Stomach (tissue), 9 donors: ENCODE results near the gene ASTN2. TPM values are rescaled to one million over a fixed set of nuclear protein-coding genes. Genes with fewer than 3 reads are reported as not detected.

Source experiments
- DNase-seq, 2 donors: peaks; one replicate each; pipeline versions ENCODE4 v3.0.0 to v3.0.0-alpha.2; 2013 to 2019
- H3K27ac ChIP-seq, 5 donors: fragments of 200-600 bp in 4 of 5; sonication (generic) in 4 of 5; one replicate each; pipeline ENCODE4 v1.5.1; 2013 to 2019; ENCODE audit warnings: mild to moderate bottlenecking in 1 of 5, moderate library complexity in 1 of 5
- H3K27me3 ChIP-seq, 3 donors: fragments of 200-600 bp; sonication (generic); one replicate each; pipeline ENCODE4 v1.5.1; 2017 to 2019; ENCODE audit warnings: mixed run types in 1 of 3
- H3K36me3 ChIP-seq, 4 donors: fragments of 200-600 bp; sonication (generic); 1 replicate in 3 of 4; 2 replicates in 1 of 4; pipeline ENCODE4 v1.5.1; 2016 to 2019
- H3K4me1 ChIP-seq, 4 donors: fragments of 200-600 bp; sonication (generic); one replicate each; pipeline ENCODE4 v1.5.1; 2016 to 2019
- H3K4me3 ChIP-seq, 4 donors: fragments of 200-600 bp; sonication (generic) in 3 of 4; one replicate each; pipeline ENCODE4 v1.5.1; 2016 to 2019; ENCODE audit warnings: mild to moderate bottlenecking in 1 of 4
- H3K9me3 ChIP-seq, 4 donors: fragments of 200-600 bp; sonication (generic); one replicate each; pipeline ENCODE4 v1.5.1; 2016 to 2019
- EP300 ChIP-seq: sonication (generic); formaldehyde crosslinking; IDR thresholded peaks from one replicate; pipeline ENCODE4 v1.6.1; 2017; ENCODE audit warnings: antibody characterized with exemption
- POLR2A ChIP-seq, 4 donors: fragments of 450-650 bp; IDR thresholded peaks; one replicate each; pipeline ENCODE4 v1.6.1; 2016; ENCODE audit warnings: antibody characterized with exemption in 4 of 4, control low read depth in 2 of 4, mild to moderate bottlenecking in 1 of 4, moderate library complexity in 1 of 4
- POLR2AphosphoS5 ChIP-seq, 3 donors: sonication (generic); formaldehyde crosslinking; IDR thresholded peaks; one replicate each; pipeline ENCODE4 v1.6.1; 2016; ENCODE audit warnings: antibody characterized with exemption in 3 of 3
- WGBS, 5 donors: extraction: QIAGEN DNeasy Blood & Tissue Kit in 3 of 5; methylation state at CpG; one replicate each; pipeline versions ENCODE4 v1.1.5 to v1.1.7; 2013 to 2018; 5-methylcytosine and 5-hydroxymethylcytosine counted together
- intact Hi-C: fragments of 100-400 bp; cut with DNase I; formaldehyde crosslinking; loops from one replicate; pipeline ENCODE4 v1.15.1; 2023; ENCODE audit warnings: low total_unique reads
- polyA plus RNA-seq, 3 donors: library from polyadenylated mRNA; stranded (reverse); fragments of 200-250 nt; gene quantifications; one replicate each; pipeline ENCODE4 v1.2.3, GENCODE V29; 2013
- total RNA-seq, 5 donors: library from RNA; depleted of rRNA; stranded (reverse); fragments of >200 nt; gene quantifications; one replicate each; pipeline versions ENCODE4 v1.1.0 to v1.2.3, GENCODE V29; 2014 to 2016
- TF ChIP-seq, protein P1 (sequence below), 7 experiments: fragments of 450-650 bp in 4 of 7; fragments of 200-600 bp in 3 of 7; sonication (generic) in 3 of 7; IDR thresholded peaks; one replicate each; pipeline ENCODE4 v1.5.1; 2016 to 2019; ENCODE audit warnings: antibody characterized with exemption in 7 of 7, control low read depth in 2 of 7, mild to moderate bottlenecking in 1 of 7
- donor health status: healthy with polysubstance abuse.
- donor health status: Bipolar disorder and iron deficiency.
- donor health status: healthy.

The ASTN2 gene
- total and polyA plus RNA-seq, 8 donors = 2.1 to 22.3 (median 4.2) TPM; not detected in 1

DNA sequence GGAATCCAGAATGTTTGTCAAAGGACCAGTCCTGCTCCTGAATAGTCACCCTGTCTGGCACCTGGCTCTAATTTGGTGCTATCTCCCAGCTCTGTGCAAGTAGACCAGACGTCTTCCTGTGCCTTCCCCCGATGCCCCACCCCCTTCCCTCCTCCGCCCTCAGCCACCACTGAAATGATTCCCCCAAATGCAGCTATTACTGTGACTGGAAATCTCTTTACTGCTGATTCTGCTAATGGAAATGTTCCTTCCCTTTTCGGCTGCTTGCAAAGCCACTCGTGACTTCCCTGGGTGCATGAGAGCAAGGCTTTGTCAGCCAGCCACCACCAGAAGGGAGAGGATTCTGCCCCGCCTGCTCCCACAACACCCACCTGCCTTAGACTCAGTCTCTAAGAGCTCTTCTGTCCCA is 11.4 kb downstream of the ASTN2 start:
- no peak overlapping the region for H3K4me3 ChIP-seq
- no peaks in the 10 kb centered on the region for H3K36me3 ChIP-seq
- intact Hi-C loops = no loop called here
- TF ChIP-seq EP300 (no peak), POLR2A (IDR thresholded peaks at IDR 0.05) (no peak), POLR2AphosphoS5 (IDR thresholded peaks at IDR 0.05) (no peak)
- TF ChIP-seq, protein P1, sequence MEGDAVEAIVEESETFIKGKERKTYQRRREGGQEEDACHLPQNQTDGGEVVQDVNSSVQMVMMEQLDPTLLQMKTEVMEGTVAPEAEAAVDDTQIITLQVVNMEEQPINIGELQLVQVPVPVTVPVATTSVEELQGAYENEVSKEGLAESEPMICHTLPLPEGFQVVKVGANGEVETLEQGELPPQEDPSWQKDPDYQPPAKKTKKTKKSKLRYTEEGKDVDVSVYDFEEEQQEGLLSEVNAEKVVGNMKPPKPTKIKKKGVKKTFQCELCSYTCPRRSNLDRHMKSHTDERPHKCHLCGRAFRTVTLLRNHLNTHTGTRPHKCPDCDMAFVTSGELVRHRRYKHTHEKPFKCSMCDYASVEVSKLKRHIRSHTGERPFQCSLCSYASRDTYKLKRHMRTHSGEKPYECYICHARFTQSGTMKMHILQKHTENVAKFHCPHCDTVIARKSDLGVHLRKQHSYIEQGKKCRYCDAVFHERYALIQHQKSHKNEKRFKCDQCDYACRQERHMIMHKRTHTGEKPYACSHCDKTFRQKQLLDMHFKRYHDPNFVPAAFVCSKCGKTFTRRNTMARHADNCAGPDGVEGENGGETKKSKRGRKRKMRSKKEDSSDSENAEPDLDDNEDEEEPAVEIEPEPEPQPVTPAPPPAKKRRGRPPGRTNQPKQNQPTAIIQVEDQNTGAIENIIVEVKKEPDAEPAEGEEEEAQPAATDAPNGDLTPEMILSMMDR (IDR thresholded peaks at IDR 0.05) = no peak
- no peaks in the 10 kb centered on the region for H3K9me3 ChIP-seq
- peaks cover 0 to 36% (median 7%) of the 10 kb centered on the region in 4 donors for H3K4me1 ChIP-seq
- 20 to 53% (median 41%) methylated on average over 5 to 6 of the region's 6 CpGs for WGBS, 5 donors
- H3K27ac ChIP-seq = peak overlapping the region in 1 of 5 donors; percentile 10
- peak in 1 of 2 donors; percentile 2 for DNase-seq
- H3K27me3 ChIP-seq = no peaks in the 10 kb centered on the region

DNA sequence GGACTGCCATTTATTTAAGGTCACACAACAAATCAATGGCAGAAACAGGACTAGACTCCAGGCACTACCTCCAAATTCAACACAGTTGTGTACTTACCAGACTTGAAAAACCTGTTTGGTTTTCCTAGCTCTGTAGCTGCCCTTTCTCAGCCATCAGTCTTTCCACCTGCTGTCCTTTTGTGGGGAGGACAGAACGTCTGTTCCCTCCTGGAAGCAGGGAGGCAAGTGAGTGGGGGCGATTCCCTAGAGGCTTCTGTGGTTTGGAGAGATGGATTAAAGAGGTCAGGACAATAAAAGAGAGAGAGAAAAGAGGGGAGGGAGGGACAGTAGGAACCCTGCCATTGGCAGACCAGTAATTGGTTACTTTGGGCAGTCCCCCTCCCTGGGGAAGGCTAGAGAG is 14.7 kb downstream of the ASTN2 start:
- WGBS, 5 donors = 7 to 19% (median 11%) methylated on average over 2 of the region's 2 CpGs
- peak; percentile 39 to 84 for DNase-seq
- no peaks in the 10 kb centered on the region for H3K9me3 ChIP-seq

DNA sequence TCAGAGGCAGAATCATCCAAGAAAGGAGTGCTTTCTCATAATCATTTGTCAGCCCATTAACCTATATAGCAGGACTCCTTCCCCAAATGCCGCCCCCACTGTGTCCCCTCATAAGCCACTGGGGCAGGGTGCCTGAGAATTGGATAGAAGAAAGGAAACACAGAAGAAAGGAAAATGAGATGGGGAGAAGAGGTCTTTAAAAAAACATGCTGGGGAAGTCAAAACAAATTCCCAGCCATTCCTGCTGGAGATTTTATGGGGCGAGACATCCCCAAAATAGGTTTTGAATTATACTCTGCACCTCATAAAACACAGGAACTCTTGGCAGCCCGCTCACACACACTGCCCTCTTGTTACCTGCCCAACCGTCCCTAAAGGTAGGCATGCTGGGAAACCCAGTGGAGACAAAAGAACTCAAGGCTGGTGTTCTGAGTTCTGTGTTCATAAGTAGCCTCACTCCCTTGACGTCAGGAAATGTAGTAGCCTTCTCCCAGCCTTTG is 19.7 kb downstream of the ASTN2 start:
- DNase-seq = no peak
- intact Hi-C loops = no loop called here
- 76 to 84% (median 79%) methylated on average over 5 of the region's 5 CpGs for WGBS, 5 donors
- H3K36me3 ChIP-seq = no peaks in the 10 kb centered on the region
- TF ChIP-seq POLR2AphosphoS5 (IDR thresholded peaks at IDR 0.05) (no peak), EP300 (no peak), POLR2A (IDR thresholded peaks at IDR 0.05) (no peak)
- TF ChIP-seq, protein P1 (IDR thresholded peaks at IDR 0.05) = no peak
- peaks cover 0 to 12% (median under 1%) of the 10 kb centered on the region in 4 donors for H3K4me1 ChIP-seq
- no peak overlapping the region for H3K4me3 ChIP-seq
- no peak overlapping the region for H3K27ac ChIP-seq
- H3K9me3 ChIP-seq = no peaks in the 10 kb centered on the region
- no peaks in the 10 kb centered on the region for H3K27me3 ChIP-seq

More for the DNA sequence above, 14.7 kb downstream of the ASTN2 start:
- intact Hi-C loops = no loop called here
- Histone ChIP-seq H3K36me3 (no peaks in the 10 kb centered on the region), H3K27me3 (no peaks in the 10 kb centered on the region), H3K27ac (peak overlapping the region in 4 of 5 donors; percentile 0 to 70 (median 35)), H3K4me3 (no peak overlapping the region), H3K4me1 (peaks cover 0 to 36% (median 7%) of the 10 kb centered on the region in 4 donors)
- TF ChIP-seq POLR2AphosphoS5 (IDR thresholded peaks at IDR 0.05) = peak in 2 of 3 donors; percentile 64 to 76
- no peak for TF ChIP-seq EP300
- no peak for TF ChIP-seq POLR2A (IDR thresholded peaks at IDR 0.05)

DNA sequence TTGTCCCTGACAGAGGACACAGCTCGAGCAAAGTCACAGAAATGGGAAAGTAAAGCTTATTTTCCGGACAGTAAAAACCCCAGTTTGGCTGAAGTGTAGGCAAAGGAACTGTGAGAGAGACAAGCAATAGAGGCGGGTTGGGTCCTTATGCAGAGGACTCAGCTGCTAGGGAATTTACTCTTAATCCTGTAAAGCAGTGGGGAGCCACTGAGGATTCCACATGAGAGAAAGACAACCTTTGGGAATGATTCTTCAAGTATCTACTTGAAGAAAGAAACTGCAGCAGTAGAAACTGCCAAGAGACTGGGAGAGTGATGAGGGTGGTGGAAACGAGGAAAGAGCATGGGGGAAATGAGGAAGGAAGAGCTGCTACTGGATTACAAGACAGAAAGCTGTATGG is 20.2 kb downstream of the ASTN2 start:
- 65 to 75% (median 69%) methylated on average over 4 of the region's 4 CpGs for WGBS, 5 donors
- TF ChIP-seq EP300 = no peak
- TF ChIP-seq, protein P1 (IDR thresholded peaks at IDR 0.05) = no peak
- intact Hi-C loops = no loop called here

DNA sequence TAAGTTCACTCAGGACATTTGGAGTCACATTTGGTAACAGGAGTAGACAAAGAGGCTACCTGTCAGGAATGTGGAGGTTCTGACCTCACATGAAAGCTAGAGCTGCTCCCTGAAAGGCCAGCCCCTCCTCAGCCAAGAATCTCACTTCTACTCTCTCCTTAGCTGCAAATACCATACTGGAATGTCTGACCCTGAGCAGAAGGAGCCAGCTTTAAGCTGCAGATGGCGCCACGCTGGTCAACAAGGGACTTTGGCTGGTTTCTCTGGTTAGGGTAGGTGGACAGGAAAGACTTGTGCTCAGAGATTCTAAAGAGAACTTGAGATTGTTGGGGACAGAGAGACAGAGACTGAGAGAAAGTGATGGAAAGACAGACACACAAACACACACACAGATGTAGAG is 21.9 kb downstream of the ASTN2 start:
- intact Hi-C loops = no loop called here
- TF ChIP-seq POLR2AphosphoS5 (IDR thresholded peaks at IDR 0.05) = no peak
- no peak for TF ChIP-seq EP300
- TF ChIP-seq, protein P1 (IDR thresholded peaks at IDR 0.05) = no peak
- no peak for TF ChIP-seq POLR2A (IDR thresholded peaks at IDR 0.05)
- no peak for DNase-seq
- Histone ChIP-seq H3K36me3 (no peaks in the 10 kb centered on the region), H3K27ac (no peak overlapping the region), H3K4me3 (no peak overlapping the region), H3K4me1 (no peaks in the 10 kb centered on the region), H3K9me3 (no peaks in the 10 kb centered on the region), H3K27me3 (no peaks in the 10 kb centered on the region)
- 56 to 82% (median 75%) methylated on average over 2 of the region's 2 CpGs for WGBS, 5 donors

More for the DNA sequence above, 20.2 kb downstream of the ASTN2 start:
- Histone ChIP-seq H3K36me3 (no peaks in the 10 kb centered on the region), H3K4me1 (peaks cover 0 to 9% (median 0%) of the 10 kb centered on the region in 4 donors), H3K9me3 (no peaks in the 10 kb centered on the region), H3K4me3 (no peak overlapping the region), H3K27ac (no peak overlapping the region), H3K27me3 (no peaks in the 10 kb centered on the region)
- DNase-seq = no peak
